Astrocyte of the spinal cord (primary cell): ENCODE results near the gene XXYLT1.
A peak's percentile ranks its signal among the peaks of the same experiment; 100 is the strongest.

Experiments used
- DNase-seq: peaks from one replicate; pipeline ENCODE4 v3.0.0; 2011; ENCODE audit warnings: low read depth, low spot score
- H3K4me3 ChIP-seq: 2 replicates; pipeline ENCODE4 v1.5.1; 2011; ENCODE audit warnings: low read depth, mild to moderate bottlenecking, low read length, moderate library complexity
- CTCF ChIP-seq: IDR thresholded peaks from 2 replicates; pipeline ENCODE4 v1.5.1; 2012; ENCODE audit warnings: low read depth, mild to moderate bottlenecking, low read length, inconsistent platforms
- in situ Hi-C: cut with HindIII; loops from 2 replicates; pipeline ENCODE4 v1.10.0; 2017; ENCODE audit warnings: low sequenced_read_pairs

XXYLT1 gene

GRCh38 chr3:195261925-195262324, 9.0 kb downstream of the XXYLT1 start:
- DNase-seq: no peak
- in situ Hi-C loops: no loop called here
- no peak for TF ChIP-seq CTCF
- H3K4me3 ChIP-seq: no peak overlapping the region

- DNase-seq: no peak
- H3K4me3 ChIP-seq: peak overlapping the region; percentile 59
- in situ Hi-C loops: no loop called here
- no peak for TF ChIP-seq CTCF
Observed at GRCh38 chr3:195260280-195260905, 10.6 kb downstream of the XXYLT1 start.

GRCh38 chr3:195259475-195260279, 11.3 kb downstream of the XXYLT1 start:
- in situ Hi-C loops: loop anchor here (10.0 kb wide), 1 partner anchor 575 kb away; the partner anchor contains the start of gene FAM43A
- peak overlapping the region; percentile 59 for H3K4me3 ChIP-seq
- TF ChIP-seq CTCF: peak; percentile 39
- DNase-seq: peak; percentile 97

- DNase-seq: peak; percentile 64
- no peak for TF ChIP-seq CTCF
- in situ Hi-C loops: loop anchor here (10.0 kb wide), 1 partner anchor 574 kb away; the partner anchor contains the start of gene FAM43A
- H3K4me3 ChIP-seq: peak overlapping the region; percentile 34
Observed at GRCh38 chr3:195259154-195259474, 11.8 kb downstream of the XXYLT1 start.

- no peak for TF ChIP-seq CTCF
- no peak overlapping the region for H3K4me3 ChIP-seq
- in situ Hi-C loops: loop anchor here (10.0 kb wide), 1 partner anchor 574 kb away; the partner anchor contains the start of gene FAM43A
- no peak for DNase-seq
Observed at GRCh38 chr3:195258449-195259153, 12.4 kb downstream of the XXYLT1 start.

GRCh38 chr3:195257454-195258448, 13.2 kb downstream of the XXYLT1 start:
- DNase-seq: no peak
- in situ Hi-C loops: loop anchor here (10.0 kb wide), 1 partner anchor 573 kb away; the partner anchor contains the start of gene FAM43A
- no peak overlapping the region for H3K4me3 ChIP-seq
- no peak for TF ChIP-seq CTCF
